LNCaP clone FGC (cell line): ENCODE data around the gene SYNE4.
"Not testable (repeated sequence)": the region's sequence is repeated elsewhere in the genome, so short reads cannot be mapped to it uniquely, and the experiment has no call there.

Experiments
- DNase-seq: peaks from one replicate; pipeline ENCODE4 v3.0.0-alpha.2; 2011; ENCODE audit warnings: low read depth
- H3K4me3 ChIP-seq: 2 replicates; pipeline ENCODE4 v1.5.1; 2011; ENCODE audit warnings: mild to moderate bottlenecking, low read depth, low read length, control low read depth
- TF ChIP-seq, protein P1 (sequence below): IDR thresholded peaks from 2 replicates; pipeline ENCODE4 v1.5.1; 2012; ENCODE audit warnings: mild to moderate bottlenecking; ENCODE audit not compliant: control insufficient read depth, insufficient read depth; ENCODE audit errors: extremely low read depth

Gene SYNE4

DNA sequence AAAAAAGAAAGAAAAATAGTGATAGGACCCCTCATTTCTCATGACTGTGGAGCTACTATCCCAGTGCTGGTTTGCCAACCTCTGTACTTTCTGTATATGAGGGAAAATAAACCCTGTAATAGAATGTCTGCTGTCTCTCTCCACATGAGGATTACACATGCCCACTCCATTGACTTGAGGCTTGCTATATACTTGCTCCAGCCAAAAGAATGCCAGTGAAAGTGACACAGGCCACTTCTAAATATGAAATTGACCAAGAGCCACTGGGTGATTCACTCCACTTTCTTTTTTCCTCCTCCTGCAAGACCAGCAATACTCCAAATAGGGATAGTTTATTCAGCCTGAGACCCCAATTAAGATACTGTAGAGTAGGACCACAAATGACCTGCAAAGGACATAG is 39.2 kb upstream of the SYNE4 start:
- no peak overlapping the region for H3K4me3 ChIP-seq
- no peak for DNase-seq
- TF ChIP-seq, protein P1, sequence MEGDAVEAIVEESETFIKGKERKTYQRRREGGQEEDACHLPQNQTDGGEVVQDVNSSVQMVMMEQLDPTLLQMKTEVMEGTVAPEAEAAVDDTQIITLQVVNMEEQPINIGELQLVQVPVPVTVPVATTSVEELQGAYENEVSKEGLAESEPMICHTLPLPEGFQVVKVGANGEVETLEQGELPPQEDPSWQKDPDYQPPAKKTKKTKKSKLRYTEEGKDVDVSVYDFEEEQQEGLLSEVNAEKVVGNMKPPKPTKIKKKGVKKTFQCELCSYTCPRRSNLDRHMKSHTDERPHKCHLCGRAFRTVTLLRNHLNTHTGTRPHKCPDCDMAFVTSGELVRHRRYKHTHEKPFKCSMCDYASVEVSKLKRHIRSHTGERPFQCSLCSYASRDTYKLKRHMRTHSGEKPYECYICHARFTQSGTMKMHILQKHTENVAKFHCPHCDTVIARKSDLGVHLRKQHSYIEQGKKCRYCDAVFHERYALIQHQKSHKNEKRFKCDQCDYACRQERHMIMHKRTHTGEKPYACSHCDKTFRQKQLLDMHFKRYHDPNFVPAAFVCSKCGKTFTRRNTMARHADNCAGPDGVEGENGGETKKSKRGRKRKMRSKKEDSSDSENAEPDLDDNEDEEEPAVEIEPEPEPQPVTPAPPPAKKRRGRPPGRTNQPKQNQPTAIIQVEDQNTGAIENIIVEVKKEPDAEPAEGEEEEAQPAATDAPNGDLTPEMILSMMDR, result no peak

DNA sequence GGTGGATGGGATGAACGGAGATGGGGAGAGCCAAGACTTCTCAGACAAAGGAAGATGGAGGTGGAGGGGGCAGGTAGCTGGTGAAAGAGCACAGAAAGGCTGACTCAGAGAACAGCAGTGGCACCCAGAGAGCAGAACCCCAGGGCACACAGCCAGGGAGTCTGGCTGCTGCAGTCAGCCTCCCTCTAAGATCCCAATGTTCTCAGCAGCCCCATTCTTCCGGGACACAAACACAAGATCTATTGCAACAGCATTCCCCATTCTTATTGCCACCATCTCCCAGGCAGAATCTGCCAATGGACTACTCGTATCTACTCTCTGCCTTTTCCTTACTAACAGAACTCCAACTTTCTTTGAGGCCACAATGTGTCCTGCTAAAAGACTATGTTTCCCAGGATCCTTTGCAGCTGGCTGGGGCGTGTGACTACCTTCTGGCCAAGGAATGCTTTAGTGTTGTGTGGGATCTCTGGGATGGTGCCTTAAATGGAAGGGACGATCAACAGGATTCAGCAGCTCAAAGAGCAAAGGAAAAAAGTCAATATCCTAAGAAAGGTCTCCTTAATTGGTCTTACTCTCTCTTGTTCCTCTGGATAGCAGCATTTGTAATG is 37.9 kb upstream of the SYNE4 start:
- TF ChIP-seq, protein P1, result no peak
- no peak overlapping the region for H3K4me3 ChIP-seq

DNA sequence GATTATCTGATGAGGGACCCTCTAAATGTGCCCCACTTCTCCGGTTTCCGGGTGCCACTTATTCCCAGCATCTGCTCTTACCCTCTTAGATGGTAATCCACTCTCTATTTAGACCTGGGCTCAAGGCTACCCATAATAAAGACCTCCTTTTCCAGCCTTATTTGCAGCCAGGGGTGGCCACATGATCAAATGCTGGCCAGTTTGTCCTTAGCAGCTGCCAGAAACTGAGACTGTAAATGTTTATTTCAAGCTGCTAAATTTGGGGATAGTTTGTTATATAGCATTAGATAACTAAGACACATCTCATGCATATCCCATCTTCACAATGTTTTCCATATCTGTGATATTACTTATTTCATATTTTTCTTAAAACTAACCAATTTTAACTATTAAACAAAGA is 35.3 kb upstream of the SYNE4 start:
- TF ChIP-seq, protein P1, result no peak
- H3K4me3 ChIP-seq, result no peak overlapping the region
- DNase-seq, result no peak

More for the DNA sequence above, 37.9 kb upstream of the SYNE4 start:
- DNase-seq, result no peak

DNA sequence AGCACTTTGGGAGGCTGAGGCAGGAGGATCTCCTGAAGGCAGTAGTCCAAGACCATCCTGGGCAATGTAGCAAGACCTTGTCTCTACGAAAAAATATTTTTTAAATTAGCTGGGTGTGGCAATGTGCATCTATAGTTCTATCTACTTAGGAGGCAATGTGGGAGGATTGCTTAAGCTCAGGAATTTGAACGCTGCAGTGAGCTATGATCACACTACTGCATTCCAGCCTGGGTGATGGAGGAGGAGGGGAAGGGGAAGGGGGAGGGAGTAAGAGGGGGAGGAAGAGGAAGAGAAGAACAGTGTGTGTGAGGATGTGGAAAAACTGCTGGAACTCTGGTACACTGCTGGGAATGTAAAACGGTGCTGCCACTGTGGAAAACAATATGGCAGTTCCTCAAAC is 33.2 kb upstream of the SYNE4 start:
- no peak for DNase-seq
- TF ChIP-seq, protein P1, result no peak
- H3K4me3 ChIP-seq, result no peak overlapping the region

DNA sequence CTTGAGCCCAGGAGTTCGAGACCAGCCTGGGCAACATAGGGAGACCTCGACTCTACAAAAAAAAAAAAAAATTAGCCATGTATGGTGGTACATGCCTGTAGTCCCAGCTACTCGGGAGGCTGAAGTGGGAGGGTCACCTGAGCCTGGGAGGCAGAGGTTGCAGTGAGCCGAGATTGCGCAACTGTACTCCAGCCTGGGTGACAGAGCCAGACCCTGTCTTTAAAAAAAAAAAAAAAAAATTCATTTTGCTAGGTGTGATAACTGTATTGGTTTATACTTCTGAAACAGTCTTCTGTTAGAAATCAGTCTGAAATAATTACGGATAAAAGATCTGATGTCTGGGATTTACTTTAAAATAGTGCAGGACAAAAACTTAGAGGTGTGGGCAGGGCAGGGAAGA is 32.5 kb upstream of the SYNE4 start:
- not testable (repeated sequence) for H3K4me3 ChIP-seq, DNase-seq

DNA sequence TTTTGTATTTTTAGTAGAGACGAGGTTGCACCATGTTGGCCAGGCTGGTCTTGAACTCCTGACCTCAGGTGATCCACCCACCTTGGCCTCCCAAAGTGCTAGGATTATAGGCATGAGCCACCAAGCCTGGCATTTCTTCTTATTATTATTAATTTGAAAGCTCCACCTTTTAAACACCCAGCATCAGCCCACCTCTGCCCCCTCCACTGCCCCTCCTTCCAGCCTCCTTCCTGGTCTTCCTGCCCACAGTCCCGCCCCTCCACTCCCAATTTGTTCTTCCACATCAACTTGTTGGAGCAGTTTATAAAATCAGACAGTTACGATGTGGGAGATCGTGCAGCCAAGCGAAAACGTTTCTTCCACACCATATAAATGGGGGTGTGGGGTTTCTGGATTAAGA is 31.9 kb upstream of the SYNE4 start:
- TF ChIP-seq, protein P1, result no peak
- no peak for DNase-seq
- no peak overlapping the region for H3K4me3 ChIP-seq

DNA sequence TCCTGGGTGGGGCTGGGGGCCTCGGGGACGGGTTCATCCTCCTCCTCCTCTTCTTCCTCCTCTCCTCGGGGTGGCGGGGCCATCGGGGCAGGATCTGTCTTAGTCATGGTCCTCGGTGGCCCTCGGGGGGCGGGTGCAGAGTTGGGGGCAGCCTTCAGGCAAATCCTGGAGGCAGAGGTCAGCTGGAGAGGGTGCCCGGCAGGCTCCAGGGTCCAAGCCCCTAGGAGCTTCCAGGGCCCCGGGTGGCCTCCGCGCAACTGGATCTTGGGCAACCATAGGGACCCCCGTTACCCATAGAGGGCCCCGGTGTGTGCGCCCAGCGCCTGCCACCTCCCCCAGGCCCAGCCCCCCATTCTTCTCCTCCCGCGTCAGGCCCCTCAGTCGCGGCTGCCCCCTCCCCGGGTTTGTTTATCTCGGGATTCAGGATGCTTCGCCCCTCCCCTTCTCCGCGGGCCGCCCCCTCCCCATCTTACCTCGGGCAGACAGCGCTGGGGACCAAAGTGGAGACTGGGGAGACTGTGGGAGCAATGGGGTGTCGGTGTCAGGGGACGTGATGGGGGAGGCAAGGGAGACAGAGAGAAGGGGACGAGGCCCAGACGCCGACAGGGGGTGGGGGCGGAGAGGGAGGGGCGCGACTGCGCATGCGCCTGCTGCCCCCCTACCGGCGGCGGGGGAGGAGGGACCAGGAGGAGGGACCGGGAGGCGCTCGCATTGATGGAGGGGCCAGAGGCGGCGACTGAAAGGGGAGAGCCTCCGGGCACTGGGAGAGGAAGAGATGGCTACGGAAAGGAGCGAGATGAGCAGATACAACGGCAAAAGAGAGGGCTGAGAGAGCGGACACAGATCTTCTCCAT is 23.9 kb upstream of the SYNE4 start, which contains the start of gene CLIP3:
Gene CLIP3 (minus strand): TSS at position 623 of the 854 bp plus-strand sequence. CDS start 516 bp downstream, at position 107.
- TF ChIP-seq, protein P1, result no peak
- no peak within 1 kb of the TSS for H3K4me3 ChIP-seq
- DNase-seq, result no peak
